Stimulated activated CD4-positive, alpha-beta T cell treated with anti-CD3 and anti-CD28 coated beads, TNF-alpha, amount 100 ng/mL, for 48 hours (primary cell): ENCODE measurements around the gene KRTAP5-1.
"Not testable (repeated sequence)": the region's sequence is repeated elsewhere in the genome, so short reads cannot be mapped to it uniquely, and the experiment has no call there.

Source experiments
- DNase-seq, 3 donors: peaks; one replicate each; pipeline ENCODE4 v3.0.0-alpha.2; 2020; ENCODE audit warnings: low read depth in 3 of 3

KRTAP5-1 gene, protein sequence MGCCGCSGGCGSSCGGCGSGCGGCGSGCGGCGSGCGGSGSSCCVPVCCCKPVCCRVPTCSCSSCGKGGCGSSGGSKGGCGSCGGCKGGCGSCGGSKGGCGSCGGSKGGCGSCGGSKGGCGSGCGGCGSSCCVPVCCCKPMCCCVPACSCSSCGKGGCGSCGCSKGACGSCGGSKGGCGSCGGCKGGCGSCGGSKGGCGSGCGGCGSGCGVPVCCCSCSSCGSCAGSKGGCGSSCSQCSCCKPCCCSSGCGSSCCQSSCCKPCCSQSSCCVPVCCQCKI

DNA sequence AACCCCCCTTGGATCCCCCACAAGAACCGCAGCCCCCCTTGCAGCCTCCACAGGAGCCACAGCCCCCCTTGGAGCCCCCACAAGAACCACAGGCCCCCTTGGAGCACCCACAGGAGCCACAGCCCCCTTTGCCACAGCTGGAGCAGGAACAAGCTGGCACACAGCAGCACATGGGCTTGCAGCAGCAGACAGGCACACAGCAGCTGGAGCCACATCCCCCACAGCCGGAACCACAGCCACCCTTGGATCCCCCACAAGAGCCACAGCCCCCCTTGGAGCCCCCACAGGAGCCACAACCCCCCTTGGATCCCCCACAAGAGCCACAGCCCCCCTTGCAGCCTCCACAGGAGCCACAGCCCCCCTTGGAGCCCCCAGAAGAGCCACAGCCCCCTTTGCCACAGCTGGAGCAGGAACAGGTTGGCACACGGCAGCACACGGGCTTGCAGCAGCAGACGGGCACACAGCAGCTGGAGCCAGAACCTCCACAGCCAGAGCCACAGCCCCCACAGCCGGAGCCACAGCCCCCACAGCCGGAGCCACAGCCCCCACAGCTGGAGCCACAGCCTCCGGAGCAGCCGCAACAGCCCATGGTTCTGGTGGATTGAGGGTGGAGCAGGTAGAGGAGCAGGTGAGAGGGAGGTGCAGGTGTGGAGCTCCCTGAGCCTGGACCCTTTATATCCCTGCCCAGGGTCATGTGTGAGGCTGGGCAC lies at the start of gene KRTAP5-1:
KRTAP5-1 (minus strand) TSS at position 623 of the 710 bp plus-strand sequence; CDS start at position 589, 34 bp downstream.
- DNase-seq: not testable (repeated sequence)

DNA sequence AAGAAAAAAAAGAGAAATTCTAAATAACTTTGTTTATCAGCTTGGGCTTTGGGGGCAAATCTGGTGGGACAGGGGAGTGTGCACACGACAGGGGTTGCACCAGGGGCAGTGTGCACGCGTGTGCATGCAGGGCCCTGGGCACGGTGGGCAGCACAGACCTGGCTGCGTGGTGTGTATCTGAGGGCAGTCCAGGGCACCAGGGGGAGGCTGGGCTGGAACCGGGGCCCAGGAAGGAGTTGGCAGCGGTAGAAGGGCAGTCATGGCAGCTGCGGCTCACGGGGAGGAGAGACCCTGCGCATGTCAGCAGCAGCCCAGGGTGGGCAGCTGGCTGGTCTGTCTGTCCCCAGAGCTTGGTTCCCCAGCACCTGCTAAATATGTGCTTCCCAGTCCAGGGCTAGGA lies 48.8 kb upstream of the KRTAP5-1 start:
- no peak for DNase-seq

DNA sequence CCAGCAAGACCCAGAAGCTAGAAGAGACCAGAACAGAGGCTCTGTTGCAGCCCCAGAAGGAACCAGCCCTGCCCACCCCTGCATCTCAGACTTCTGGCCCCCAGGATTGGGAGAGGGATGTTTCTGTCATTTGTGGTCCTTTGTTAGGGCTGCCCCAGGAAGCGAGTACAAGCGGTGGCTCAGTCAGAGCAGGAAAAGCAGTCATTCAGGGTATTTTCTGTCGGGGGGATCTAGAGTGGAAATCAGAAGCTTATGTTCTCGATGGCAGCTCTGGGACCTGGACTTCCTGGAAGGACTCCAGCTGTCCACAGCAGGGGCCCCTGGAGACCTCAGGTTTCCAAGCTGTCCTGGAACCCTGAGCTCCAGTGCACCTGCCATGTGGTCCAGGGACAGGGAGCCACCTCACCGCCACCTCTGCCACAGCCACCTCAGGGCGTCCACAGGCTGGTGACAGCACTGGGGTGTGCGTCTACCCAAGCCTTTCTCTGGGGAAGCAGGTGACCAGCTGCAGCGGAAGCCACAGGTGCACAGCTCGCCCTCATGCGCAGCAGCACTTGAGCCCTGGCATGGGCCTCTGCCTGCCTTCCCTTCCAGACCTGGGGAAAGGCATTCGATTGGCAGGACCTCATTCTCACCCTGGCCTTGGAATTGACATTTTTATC lies 47.1 kb upstream of the KRTAP5-1 start:
- no peak for DNase-seq

DNA sequence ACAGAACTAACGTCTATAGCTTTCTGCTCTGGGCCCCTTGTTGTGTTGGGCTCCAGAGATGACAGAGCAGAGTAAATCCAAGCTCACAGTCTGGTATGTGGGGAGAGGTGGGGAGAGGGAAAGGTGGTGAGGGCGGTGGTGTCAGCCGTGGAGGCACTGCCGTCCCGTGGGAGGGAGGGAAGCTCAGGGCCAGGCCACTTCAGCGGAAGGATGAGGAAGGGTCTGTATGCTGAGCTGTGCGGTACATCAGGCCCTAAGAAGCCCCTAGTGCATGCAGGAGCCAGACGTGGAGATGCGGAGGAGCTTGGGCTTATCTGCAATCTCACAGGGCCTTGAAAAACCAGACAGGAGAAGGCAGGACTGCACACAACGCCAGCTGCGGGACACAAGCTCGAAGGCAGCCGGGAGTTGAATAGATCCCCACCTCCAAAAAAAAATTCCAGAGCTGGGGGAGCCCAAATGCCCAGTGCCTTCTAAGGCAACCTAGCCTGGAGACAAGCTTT lies 46.0 kb upstream of the KRTAP5-1 start:
- DNase-seq: no peak

DNA sequence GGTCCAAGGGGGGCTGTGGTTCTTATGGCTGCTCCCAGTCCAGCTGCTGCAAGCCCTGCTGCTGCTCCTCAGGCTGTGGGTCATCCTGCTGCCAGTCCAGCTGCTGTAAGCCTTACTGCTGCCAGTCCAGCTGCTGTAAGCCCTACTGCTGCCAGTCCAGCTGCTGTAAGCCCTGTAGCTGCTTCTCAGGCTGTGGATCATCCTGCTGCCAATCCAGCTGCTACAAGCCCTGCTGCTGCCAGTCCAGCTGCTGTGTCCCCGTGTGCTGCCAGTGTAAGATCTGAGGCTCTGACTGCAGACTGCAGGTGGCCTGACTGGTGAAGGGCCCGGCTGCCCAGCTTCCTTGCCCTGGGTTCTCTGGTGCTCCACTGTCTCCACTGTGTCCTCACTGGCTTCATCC lies 45.2 kb upstream of the KRTAP5-1 start:
- no peak for DNase-seq

DNA sequence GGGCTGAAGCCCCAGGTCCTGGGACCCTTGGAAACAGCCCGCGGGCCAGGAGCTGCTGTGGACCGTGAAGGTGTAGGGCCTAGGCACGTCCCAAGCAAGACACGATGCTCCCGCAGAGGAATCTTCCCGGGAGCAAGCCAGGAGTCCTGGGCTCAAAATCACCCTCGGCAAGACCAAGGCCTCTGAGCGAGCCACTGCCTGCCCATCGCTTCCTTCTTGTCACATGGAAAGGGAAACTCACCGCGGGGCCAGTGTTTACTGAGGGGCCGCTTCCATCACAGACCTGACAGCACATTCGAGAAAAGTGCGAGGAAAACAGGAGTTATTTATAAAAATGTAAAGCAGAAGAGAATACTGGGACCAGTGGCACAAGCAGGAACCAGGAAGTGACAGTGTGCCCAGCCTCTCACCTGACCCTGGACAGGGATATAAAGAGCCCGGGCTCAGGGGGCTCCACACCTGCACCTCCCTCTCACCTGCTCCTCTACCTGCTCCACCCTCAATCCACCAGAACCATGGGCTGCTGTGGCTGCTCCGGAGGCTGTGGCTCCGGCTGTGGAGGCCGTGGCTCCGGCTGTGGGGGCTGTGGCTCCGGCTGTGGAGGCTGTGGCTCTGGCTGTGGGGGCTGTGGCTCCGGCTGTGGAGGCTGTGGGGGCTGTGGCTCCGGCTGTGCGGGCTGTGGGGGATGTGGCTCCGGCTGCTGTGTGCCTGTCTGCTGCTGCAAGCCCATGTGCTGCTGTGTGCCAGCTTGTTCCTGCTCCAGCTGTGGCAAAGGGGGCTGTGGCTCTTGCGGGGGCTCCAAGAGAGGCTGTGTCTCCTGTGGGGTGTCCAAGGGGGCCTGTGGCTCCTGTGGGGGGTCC lies 44.5 kb upstream of the KRTAP5-1 start, which contains the start of gene KRTAP5-5:
KRTAP5-5 (plus strand) TSS at position 450 of the 860 bp plus-strand sequence; CDS start at position 516, 66 bp downstream.
- no peak for DNase-seq

DNA sequence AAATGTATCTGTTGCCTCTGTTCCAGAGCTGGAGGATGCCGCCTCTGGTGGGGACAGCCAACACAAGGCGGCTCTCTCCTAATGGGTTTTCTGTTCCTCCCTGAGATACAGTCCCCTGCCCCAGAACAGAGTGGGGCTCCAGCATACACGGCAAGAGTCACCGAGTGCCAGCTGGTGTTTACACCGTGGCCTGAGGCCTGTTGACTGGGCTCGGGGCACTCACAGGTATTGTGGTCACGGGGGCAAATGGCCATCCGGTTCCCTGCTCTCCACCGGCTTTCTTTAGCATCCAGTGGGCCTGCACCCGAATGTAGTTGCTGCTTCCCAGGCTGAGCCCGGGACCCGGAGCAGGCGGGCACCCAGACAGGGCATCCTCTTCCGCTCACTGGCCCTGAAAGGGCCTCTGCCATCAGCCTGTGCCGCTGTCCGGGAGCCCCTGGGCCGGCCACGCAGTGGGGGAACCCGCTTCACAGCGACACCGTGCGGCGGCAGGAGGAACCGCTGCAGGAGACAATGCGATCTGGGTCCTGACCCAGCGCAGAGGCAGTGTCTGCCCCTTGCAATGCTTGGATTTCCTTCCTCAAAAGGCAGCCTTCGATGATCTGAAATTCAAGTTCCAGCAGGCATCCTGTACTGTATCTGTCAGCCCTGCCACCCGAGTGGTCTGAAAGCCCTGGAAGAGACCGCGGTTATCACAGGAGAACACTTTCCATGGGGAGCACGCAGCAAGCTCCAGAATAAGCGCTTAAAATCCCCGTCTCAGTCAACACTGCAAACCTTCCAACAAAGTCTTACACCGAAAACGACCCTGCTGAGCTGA lies 43.6 kb upstream of the KRTAP5-1 start:
- DNase-seq: peak; percentile 17 to 43 (median 42)

DNA sequence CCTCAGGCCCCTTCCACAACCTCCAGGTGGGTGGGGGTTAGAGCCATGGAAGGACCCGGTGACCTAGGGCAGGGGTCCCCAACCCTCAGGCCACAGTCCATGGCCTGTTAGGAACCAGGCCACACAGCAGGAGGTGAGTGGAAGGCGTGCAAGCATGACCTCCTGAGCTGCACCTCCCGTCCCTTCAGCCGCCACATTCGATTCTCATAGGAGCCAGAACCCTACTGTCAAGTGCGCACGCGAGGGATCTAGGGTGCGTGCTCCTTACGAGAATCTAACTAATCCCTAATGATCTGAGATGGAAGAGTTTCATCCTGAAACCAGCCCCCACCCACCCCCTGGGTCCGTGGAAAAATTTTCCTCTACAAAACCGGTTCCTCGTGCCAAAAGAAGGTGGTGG lies 40.5 kb upstream of the KRTAP5-1 start:
- DNase-seq: no peak

DNA sequence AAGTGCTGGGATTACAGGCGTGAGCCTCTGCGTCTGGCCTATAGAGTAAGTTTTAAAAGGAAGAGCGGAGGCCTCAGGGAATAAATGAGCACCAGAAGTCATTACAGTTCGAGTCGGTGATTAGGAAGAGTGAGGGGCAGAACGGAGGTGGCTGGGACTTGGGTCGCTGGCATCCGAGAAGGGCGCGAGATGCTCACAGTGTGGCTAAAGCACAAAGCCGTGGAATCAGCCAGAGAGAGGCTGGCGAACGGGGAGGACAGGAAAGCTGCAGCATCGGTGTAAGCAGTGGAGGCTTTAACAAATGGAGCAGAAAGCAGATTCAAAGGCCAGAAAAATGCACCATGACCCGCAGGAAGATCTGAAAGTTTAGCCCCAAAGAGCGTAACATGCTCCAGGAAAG lies 39.5 kb upstream of the KRTAP5-1 start:
- DNase-seq: no peak

DNA sequence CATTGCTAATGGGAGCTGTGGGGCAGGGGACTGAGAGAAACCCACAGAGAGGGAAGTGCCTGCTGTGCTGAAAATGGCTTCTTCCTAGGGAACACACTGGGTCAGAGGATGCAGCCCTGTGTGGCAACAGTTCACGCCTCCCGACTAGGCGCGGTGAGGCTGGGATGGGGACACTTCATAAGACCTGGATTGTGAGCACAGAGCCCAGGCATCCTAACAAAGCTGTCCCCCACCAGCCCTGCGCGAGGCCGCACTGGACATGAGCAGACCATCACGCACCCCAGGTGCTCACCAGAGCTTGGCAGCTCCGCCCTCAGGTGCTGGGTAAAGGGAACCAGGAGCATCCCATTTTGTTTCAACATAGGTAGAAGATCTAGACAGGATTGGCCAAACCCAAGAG lies 38.6 kb upstream of the KRTAP5-1 start:
- no peak for DNase-seq

DNA sequence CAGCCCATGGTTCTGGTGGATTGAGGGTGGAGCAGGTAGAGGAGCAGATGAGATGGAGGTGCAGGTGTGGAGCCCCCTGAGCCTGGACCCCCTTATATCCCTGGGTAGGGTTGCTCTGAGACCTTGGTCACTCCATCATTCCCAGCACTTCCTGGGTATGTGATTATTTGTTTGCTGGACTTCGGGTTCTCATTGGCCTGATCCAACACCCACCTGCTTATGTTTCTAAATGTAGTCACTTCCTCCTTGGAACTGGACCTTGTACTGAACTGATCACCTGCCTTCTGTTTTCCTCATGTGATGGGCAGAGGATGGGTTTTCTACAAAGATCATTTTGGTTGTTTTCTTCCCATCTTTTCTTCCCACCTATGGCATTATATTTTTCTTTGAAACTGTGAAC lies 37.0 kb upstream of the KRTAP5-1 start, which contains the start of gene KRTAP5-4:
KRTAP5-4 (minus strand) TSS at position 53 of the 400 bp plus-strand sequence; CDS start at position 8, 45 bp downstream.
- DNase-seq: no peak

DNA sequence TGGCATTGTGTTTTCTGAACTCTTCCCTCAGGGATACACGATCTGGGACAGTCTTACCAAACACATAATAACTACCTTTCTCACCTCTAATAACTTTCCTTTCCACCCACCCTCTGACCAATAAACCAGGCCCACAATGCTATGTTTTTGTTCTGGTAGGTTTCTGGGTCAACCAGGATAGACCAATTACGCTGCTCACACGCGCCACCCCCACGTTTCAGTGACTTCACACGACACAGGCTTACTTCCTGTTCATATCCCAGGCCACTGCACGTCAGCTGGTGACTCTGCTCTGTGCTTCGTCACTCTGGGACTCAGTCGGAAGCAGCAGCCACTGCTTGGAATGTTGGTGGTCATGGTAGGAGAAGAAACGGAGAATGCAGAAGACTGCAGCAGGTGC lies 34.4 kb upstream of the KRTAP5-1 start:
- DNase-seq: no peak

DNA sequence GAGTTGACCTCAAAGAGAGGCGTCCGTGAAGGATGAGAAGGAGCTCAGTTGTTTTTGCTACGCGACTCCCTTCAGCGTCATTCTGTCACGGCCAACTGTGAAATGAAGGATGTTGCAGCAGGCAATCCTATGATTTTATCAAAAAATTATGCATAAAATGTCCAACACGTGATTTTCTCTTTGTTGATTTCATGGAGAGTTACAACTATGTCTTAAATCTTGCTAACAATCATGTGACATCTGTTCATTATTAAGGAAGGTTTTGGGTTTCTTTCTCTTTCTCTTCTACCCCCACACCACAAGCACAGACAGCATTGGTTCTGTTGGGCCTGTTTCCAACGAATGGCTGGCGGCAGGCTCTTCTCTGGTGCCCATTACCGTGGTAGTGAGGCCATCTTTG lies 33.1 kb upstream of the KRTAP5-1 start:
- no peak for DNase-seq

DNA sequence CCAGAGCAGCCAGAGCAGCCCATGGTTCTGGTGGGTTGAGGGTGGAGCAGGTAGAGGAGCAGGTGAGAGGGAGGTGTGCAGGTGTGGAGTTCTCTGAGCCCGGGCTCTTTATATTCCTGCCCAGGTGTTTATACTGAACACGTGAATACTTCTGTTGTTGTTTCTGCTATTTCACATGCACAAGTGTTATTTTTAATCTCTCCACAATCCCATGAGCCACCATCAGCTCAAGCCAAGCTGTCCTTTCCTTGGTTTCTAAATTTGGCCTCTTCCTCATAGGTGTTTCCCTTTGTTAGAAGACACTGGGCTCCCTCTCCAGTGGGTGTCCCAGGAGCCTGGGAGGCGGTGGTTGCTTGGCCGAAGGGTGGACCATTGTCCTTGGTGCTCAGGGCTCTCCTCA lies 23.3 kb upstream of the KRTAP5-1 start, which contains the start of gene KRTAP5-3:
KRTAP5-3 (minus strand) TSS at position 101 of the 400 bp plus-strand sequence; CDS start at position 23, 78 bp downstream.
- DNase-seq: no peak

DNA sequence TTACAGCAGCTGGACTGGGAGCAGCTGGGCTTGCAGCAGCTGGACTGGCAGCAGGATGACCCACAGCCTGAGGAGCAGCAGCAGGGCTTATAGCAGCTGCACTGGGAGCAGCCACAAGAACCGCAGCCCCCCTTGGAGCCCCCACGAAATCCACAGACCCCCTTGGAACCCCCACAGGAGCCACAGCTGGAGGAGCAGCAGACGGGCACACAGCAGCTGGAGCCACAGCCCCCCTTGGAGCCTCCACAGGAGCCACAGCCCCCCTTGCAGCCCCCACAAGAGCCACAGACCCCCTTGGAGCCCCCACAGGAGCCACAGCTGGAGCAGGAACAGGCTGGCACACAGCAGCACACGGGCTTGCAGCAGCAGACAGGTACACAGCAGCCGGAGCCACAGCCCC lies 22.8 kb upstream of the KRTAP5-1 start:
- DNase-seq: not testable (repeated sequence)

DNA sequence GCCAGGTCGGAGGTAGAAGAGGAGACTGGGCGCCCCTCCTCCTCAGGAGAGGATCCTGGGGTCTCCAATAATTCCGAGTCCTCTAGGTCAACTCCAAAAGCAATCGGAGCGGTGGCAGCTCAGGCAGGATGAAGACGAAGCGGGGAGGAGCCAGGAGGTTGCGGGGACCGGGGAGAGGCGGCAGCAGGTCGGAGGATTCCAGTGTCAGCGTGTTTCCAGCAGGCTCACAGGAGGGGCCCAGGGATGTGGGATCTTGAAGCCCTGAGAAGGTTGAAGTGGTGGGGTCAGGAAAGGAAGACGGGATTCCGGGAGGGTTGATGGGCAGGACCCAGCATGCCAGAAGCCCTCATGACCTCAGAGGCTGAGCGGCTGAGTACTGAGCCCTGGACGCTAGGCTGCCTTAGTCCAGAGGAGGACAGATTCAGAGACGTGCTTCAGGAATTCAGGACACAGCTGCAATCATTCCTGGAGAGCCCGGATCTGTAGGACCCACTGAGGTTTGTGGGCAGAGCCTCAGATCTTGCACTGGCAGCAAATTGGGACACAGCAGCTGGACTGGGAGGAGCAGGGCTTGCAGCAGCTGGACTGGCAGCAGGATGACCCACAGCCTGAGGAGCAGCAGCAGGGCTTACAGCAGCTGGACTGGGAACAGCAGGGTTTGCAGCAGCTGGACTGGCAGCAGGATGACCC lies 22.2 kb upstream of the KRTAP5-1 start:
- DNase-seq: not testable (repeated sequence)

DNA sequence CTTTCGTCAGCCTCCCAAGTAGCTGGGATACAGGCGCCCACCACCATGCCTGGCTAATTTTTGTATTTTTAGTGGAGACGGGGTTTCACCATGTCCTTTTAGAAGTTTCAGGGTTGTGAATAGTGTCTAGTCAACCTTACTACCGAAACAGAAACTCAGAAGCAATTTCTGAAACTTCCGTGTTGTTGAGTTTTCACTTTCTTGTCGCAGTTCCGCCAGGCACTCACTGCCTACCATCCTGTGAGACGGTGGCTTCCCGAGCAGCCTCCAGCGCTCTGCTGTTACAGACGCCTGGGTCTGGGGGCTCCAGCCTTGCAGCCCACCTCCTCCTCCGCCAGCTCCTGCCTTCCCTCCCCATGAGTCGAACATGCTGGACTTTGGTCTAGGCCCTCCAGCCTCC lies 20.8 kb upstream of the KRTAP5-1 start:
- not testable (repeated sequence) for DNase-seq

DNA sequence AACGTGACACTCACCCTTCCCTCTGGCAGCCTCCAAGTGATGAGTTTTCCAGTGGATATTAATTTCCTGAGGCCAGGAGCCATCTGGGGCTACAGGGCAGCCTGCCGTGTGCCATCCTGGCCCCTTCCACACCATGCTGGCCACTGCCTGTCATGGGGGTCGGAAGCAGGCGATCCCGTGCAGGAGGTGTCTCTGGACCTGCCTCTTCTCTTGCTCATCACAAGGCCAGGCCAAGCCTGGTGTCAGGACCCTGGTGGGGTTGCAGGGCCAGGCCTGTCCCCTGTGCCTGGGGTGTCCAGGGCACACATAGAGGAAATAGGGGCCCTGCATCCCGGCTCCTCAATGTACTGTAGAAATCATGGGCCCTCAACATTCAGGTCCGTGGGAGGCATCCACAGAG lies 19.6 kb upstream of the KRTAP5-1 start:
- DNase-seq: no peak

DNA sequence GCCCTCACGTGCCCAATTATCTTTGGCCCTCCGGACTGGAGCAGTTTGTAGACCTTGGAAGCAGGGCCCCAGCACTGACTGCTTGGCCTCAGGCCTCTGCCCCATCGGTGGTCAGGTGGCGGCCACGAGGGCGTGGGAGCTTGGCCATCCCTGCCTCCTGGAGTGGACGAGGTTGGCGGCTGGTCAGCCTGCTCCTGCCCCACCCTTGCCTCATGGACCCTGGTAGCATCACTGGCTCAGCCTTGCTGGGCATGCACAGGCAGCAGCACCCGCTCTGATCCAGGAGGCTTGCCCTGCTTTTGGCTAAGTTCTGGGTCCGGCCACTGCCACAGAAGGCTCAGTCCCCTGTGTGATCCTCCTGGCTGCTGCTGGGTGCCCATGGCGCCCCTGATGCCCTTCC lies 19.1 kb upstream of the KRTAP5-1 start:
- DNase-seq: no peak

DNA sequence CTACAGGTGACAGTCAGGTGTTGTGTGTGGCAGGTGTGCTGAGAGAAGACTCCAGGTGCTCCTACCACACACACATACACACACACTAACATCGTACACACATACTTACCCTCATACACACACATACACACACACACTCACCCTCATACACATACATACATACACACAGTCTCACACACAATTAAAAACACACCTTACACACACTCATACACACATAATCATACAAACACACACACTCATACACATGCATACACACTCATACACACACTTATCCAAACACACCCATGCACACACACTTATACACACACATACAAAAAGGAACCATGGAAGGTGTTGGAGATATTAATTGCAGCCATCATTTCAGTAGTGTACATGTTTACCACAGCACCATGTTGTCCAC lies 18.5 kb upstream of the KRTAP5-1 start:
- DNase-seq: no peak
